ENCODE measurements around the gene SYT15B.
"Not testable (repeated sequence)": the region's sequence is repeated elsewhere in the genome, so short reads cannot be mapped to it uniquely, and the experiment has no call there.

SYT15B gene

DNA sequence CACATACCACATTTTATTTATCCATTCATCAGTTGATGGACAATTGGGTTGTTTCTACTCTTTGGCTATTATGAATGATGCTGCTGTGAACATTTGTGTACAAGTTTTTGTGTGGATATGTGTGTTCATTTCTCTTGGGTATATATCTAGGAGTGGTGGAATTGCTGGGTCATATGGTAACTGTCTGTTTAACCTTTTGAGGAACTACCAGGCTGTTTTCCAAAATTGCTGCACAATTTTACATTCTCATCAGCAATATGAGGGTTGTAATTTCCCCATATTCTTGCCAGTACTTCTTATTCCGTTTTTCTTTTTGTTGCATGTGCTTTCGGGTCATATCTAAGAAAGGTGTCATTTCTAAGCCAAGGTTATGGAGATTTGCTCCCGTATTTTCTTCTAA, 38.3 kb downstream of the SYT15B start:
- DNase-seq, result not testable (repeated sequence)

DNA sequence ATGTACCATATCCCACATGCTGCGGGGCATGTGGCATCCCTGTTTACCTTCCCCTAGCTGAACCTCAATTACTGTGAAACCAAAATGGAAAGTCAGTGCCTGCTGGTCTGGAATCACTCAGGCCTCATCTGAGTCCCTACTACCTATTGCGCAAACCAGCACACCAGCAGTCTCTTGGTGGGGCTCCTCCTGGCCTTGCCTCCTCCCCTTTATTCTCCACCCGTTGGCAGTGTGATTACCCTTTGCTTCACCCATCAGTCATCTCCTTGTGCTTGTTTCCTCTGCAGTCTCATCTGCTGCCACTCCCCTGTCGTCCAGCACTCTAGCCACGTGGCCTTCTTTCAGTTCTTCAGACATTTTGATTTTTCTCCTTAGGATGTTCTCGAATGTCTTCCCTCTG, 39.3 kb downstream of the SYT15B start:
- not testable (repeated sequence) for DNase-seq

DNA sequence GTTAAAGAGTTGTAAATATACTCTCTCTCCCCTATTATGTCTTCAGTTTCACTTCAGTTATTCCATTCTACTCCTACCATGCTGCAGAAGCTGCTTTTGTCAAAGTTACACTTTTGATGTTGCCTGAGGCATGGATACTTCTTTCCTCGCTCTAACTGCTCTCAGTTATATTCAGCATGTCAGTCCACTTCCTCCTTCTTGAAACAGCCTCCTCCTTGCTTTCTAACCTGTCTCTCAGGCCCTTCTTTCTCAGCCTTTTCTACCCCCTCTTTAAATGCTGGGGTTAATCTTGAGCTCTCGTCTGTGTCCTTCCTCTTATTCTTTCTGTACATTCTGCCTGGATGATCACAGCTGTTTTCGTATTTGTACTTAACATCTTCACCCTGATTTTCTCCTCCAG, 40.0 kb downstream of the SYT15B start:
- DNase-seq, result not testable (repeated sequence)

- not testable (repeated sequence) for DNase-seq
These were observed 46.2 kb downstream of the SYT15B start for GRCh38 chr10:47717011-47717769.
